GM12874 (cell line): ENCODE data around the gene SNU13.
A peak's percentile ranks its signal among the peaks of the same experiment; 100 is the strongest.

ENCODE experiments used
- TF ChIP-seq, protein P1 (sequence below): IDR thresholded peaks from 2 replicates; pipeline ENCODE4 v1.5.1; 2011; ENCODE audit warnings: low read depth, mild to moderate bottlenecking, control low read depth, low read length, moderate library complexity; ENCODE audit not compliant: insufficient read depth

SNU13 gene

DNA sequence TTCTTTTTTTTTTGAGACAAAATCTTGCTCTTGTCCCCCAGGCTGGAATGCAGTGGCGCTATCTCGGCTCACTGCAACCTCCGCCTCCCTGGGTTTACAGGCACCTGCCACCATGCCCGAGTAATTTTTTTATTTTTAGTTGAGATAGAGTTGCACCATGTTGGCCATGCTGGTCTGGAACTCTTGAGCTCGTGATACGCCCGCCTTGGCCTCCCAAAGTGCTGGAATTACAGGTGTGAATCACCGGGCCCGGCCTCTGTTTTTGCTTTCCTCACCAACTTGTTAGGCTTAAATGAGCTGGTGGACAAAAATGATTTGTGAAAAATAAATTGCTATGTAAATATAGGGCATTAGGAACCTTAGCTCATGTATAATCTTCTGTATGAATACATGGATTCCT is 14.1 kb upstream of the SNU13 start:
- TF ChIP-seq, protein P1, sequence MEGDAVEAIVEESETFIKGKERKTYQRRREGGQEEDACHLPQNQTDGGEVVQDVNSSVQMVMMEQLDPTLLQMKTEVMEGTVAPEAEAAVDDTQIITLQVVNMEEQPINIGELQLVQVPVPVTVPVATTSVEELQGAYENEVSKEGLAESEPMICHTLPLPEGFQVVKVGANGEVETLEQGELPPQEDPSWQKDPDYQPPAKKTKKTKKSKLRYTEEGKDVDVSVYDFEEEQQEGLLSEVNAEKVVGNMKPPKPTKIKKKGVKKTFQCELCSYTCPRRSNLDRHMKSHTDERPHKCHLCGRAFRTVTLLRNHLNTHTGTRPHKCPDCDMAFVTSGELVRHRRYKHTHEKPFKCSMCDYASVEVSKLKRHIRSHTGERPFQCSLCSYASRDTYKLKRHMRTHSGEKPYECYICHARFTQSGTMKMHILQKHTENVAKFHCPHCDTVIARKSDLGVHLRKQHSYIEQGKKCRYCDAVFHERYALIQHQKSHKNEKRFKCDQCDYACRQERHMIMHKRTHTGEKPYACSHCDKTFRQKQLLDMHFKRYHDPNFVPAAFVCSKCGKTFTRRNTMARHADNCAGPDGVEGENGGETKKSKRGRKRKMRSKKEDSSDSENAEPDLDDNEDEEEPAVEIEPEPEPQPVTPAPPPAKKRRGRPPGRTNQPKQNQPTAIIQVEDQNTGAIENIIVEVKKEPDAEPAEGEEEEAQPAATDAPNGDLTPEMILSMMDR, result no peak

DNA sequence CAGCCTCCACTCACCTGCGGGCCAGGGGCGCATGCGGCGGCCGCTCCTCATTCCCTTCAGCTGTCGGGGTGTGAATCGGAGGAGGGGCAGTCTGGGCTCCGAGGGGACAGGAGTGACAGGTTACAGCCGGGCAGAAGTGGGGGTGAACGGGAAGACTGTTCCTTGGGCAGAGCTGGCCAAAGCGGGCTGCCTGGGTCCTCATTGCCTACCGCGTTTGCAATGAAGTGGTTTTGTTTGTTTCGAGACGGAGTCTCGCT is 11.4 kb upstream of the SNU13 start:
- TF ChIP-seq, protein P1, result no peak

DNA sequence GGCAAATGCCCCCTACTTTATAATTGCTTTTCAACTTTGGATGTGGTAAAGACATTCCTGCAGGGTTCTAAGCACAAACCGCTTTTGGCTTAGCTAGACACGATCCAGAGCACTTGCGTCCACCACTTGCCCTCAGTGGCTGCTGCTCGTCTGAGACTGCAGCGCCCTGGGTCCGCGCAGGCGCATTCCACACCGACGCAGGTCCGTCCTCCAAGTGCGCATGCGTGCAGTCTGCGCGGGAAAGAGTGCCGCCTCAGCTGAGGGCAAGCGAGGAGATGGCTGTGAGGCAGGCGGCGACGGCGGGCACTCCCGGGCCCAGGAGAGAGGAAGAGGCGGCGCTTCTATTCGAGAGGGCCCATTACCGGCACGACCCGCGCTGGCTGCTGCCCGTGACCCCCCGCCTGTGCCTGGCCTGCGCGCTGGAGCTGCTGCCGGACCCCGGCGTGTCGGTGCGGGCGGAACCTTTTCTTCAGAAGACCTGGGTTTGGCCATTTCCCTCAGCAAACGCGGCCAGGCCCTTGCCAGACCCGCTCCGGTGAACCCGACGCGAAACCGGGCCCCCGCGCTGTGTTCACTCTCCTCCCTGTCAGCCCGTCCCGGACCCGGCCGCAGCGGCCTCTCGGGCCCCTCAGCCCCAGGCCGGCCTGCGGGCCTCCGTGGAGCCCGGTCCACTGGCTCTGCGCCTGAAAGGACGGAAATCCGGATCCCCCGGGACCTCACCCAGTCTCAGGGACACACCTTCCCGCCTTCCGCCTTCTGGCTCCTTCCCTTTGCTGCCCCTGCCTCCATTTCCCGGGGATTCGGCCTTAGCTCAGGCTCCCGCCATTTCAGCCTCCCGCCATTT is 10.8 kb upstream of the SNU13 start, which contains the start of gene MEI1:
Gene MEI1 (plus strand): TSS at position 240 of the 844 bp plus-strand sequence. CDS start 36 bp downstream, at position 276.
- TF ChIP-seq, protein P1, result no peak

DNA sequence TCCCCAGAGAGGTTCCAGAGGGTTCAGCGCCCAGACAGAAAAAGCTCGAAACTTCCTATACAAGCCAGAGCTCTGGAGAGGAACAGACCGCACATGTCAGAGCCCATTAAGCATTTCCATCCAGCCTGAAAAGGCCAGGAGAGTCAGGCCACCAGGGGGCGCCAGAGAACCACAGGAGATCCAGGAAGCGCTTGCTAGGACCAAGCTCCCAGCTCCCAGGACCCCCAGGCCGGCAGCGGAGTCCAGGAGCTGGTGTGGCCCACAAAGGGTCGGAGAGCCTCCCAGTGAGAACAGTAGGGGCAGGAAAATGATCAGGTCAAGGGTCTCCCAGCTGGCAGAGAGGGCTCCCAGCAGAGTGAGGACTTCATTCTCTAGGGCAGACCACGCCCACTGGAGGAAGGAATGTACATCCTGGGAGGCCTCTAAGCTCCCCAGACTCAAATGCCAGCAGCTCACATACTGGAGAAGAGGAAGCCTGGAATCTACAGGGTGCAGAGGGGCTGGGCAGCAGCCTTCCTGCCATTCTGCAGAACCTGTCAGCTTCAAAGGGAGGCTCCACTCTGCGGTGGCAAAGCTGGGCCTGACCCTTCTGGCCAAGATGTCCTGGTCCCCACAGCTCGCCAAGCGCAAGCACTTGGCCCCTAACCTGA is 8.6 kb upstream of the SNU13 start:
- TF ChIP-seq, protein P1, result peak; percentile 93

DNA sequence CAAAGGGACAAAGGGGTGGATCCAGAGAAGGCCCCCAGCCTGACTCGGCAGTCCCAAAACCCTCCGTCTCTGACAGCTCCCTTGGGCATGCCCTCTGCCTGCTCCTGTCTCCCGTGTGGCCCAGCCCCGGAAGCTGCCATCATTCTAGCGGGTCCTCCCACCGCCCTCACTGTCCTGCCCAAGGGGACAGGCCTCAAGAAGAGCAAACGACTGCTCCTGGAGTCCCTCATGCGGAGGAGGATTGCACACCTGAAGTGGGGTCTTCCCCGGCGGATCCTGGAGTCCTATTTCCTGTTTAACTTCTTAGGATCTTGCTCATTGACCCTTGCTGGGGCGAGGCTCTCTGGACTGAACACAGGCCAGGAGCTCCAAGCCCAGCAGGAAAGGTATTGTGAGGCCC is 8.0 kb upstream of the SNU13 start:
- TF ChIP-seq, protein P1, result no peak

DNA sequence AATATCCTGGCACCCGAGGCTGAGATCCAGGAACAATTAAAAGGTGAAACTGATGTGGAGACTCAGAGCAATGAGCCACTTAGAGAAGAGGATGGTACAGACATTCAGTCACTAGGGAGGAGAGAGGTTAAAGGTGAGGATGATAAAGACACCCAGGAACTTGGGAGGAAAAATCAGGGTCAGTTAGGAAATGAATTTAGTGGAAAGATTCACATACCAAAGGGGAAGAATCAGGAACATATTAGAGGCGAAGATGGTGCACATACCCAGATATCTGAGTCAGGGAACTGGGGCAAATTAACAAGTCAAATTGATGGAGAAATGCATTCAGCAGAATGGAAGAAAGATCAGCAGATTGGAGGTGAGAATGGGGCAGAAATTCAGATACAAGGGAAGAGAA is 6.5 kb upstream of the SNU13 start:
- TF ChIP-seq, protein P1, result no peak

DNA sequence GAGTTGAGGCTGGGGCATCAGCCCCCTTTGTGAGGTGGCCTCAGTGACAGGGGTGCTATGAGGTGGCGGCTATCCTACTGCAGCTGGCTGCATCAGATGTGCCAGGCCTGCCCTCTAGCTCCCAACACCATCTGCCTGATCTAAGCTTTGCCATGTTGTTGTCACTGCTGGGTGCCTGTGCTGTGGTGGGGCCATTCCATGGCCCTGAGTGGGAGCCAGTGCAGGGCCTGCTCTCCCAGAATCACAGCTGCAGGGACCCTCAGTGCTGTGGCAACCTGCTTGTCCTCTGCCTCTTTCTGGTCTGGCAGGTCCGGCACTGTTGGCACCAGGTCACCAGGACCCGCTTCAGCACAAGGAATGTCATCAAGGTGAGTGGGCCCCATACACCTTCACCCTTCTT is 1.8 kb upstream of the SNU13 start:
- TF ChIP-seq, protein P1, result no peak
